GM23338 (cell line): ENCODE data around the gene MSH3. TPM values are rescaled to one million over a fixed set of nuclear protein-coding genes. Genes with fewer than 3 reads are reported as not detected.

Source experiments
- ATAC-seq: fragments of 200-7000 bp; cut with Tn5 transposase; 3 replicates; pipeline ENCODE4 v1.9.1; 2020
- DNase-seq: peaks from one replicate; pipeline ENCODE4 v3.0.0-alpha.2; 2015; ENCODE audit warnings: low spot score
- H2AFZ ChIP-seq: fragments of 200-600 bp; sonication (generic); 2 replicates; pipeline ENCODE4 v1.8.0; 2016; ENCODE audit warnings: antibody characterized with exemption, mild to moderate bottlenecking, moderate library complexity
- H3F3A ChIP-seq: fragments of 200-600 bp; sonication (generic); replicated peaks from 2 replicates; pipeline ENCODE4 v1.8.0; 2017; ENCODE audit warnings: antibody characterized with exemption, mixed run types, low read depth
- H3K27ac ChIP-seq: fragments of 200-600 bp; sonication (generic); 2 replicates; pipeline ENCODE4 v1.6.1; 2016; ENCODE audit warnings: low read depth
- H3K27me3 ChIP-seq: fragments of 200-600 bp; sonication (generic); 2 replicates; pipeline ENCODE4 v1.8.0; 2016; ENCODE audit warnings: mild to moderate bottlenecking, mixed run types, moderate library complexity; ENCODE audit not compliant: insufficient read depth
- H3K36me3 ChIP-seq: fragments of 200-600 bp; sonication (generic); 2 replicates; pipeline ENCODE4 v1.8.0; 2016; ENCODE audit warnings: mild to moderate bottlenecking; ENCODE audit not compliant: insufficient read depth
- H3K4me1 ChIP-seq: fragments of 200-600 bp; sonication (generic); 2 replicates; pipeline ENCODE4 v1.8.0; 2016; ENCODE audit warnings: mild to moderate bottlenecking, moderate library complexity; ENCODE audit not compliant: insufficient read depth
- H3K4me2 ChIP-seq: fragments of 200-600 bp; sonication (generic); 2 replicates; pipeline ENCODE4 v1.7.1; 2017; ENCODE audit warnings: mixed run types
- H3K4me3 ChIP-seq: fragments of 200-600 bp; sonication (generic); 2 replicates; pipeline ENCODE4 v1.6.1; 2016; ENCODE audit warnings: mixed run types
- H3K79me2 ChIP-seq: fragments of 200-600 bp; sonication (generic); replicated peaks from 2 replicates; pipeline ENCODE4 v1.8.0; 2017; ENCODE audit warnings: mild to moderate bottlenecking; ENCODE audit not compliant: insufficient read depth
- H3K9me2 ChIP-seq: fragments of 200-600 bp; sonication (generic); 2 replicates; pipeline ENCODE4 v1.8.0; 2017; ENCODE audit not compliant: insufficient read depth
- H4K20me1 ChIP-seq: fragments of 200-600 bp; sonication (generic); replicated peaks from 2 replicates; pipeline ENCODE4 v1.8.0; 2017; ENCODE audit warnings: mild to moderate bottlenecking; ENCODE audit not compliant: insufficient read depth
- H3K27ac Mint-ChIP-seq: 2 replicates; pipeline ENCODE4 v1.8.0; 2020; ENCODE audit warnings: inconsistent platforms, mild to moderate bottlenecking, moderate library complexity, mixed read lengths
- H3K27me3 Mint-ChIP-seq: 3 replicates; pipeline ENCODE4 v1.8.0; 2022; ENCODE audit warnings: low read depth, mild to moderate bottlenecking, moderate library complexity, mixed read lengths, inconsistent platforms; ENCODE audit not compliant: insufficient read depth, poor library complexity
- H3K36me3 Mint-ChIP-seq: 3 replicates; pipeline ENCODE4 v1.8.0; 2021; ENCODE audit warnings: low read depth, mild to moderate bottlenecking, inconsistent platforms, moderate library complexity, mixed read lengths
- H3K4me1 Mint-ChIP-seq: 3 replicates; pipeline ENCODE4 v1.8.0; 2020; ENCODE audit warnings: mild to moderate bottlenecking, inconsistent platforms, mixed read lengths
- H3K4me3 Mint-ChIP-seq: 3 replicates; pipeline ENCODE4 v1.8.0; 2021; ENCODE audit warnings: moderate library complexity, mild to moderate bottlenecking, inconsistent platforms, mixed read lengths
- H3K9me3 Mint-ChIP-seq: 3 replicates; pipeline ENCODE4 v1.8.0; 2020; ENCODE audit warnings: moderate library complexity, mild to moderate bottlenecking, inconsistent platforms, mixed read lengths
- CREB1 ChIP-seq: fragments of 250-450 bp; sonication (Bioruptor Pico); IDR thresholded peaks from 2 replicates; pipeline ENCODE4 v1.5.0; 2020; ENCODE audit warnings: low read depth, mild to moderate bottlenecking, moderate library complexity
- EZH2 ChIP-seq: fragments of 200-600 bp; sonication (generic); IDR thresholded peaks from one replicate; pipeline ENCODE4 v1.8.0; 2017; ENCODE audit warnings: antibody characterized with exemption, mild to moderate bottlenecking, low read depth; ENCODE audit not compliant: unreplicated experiment
- JUNB ChIP-seq: IDR thresholded peaks from one replicate; pipeline ENCODE4 v1.6.1; 2016; ENCODE audit warnings: antibody characterized with exemption; ENCODE audit not compliant: unreplicated experiment
- NANOG ChIP-seq: IDR thresholded peaks from 2 replicates; pipeline ENCODE4 v1.6.1; 2016; ENCODE audit warnings: antibody characterized with exemption, borderline replicate concordance
- POLR2AphosphoS5 ChIP-seq: IDR thresholded peaks from 2 replicates; pipeline ENCODE4 v1.6.1; 2016; ENCODE audit warnings: antibody characterized with exemption, low read depth
- STAT1 ChIP-seq: IDR thresholded peaks from one replicate; pipeline ENCODE4 v1.6.1; 2016; ENCODE audit warnings: antibody characterized with exemption; ENCODE audit not compliant: unreplicated experiment
- ZNF114 ChIP-seq: fragments of 250-450 bp; sonication (Bioruptor Pico); IDR thresholded peaks from 2 replicates; pipeline ENCODE4 v1.5.0; 2020; ENCODE audit warnings: mild to moderate bottlenecking, moderate library complexity
- ZNF331 ChIP-seq: fragments of 250-450 bp; sonication (Bioruptor Pico); IDR thresholded peaks from 2 replicates; pipeline ENCODE4 v1.5.0; 2020; ENCODE audit warnings: low read depth, mild to moderate bottlenecking, moderate library complexity
- polyA plus RNA-seq: library from polyadenylated mRNA; unstranded; fragments of >200 nt; fragmentation: Nextera tagmentation; extraction: Ambion mirVana; gene quantifications from 2 replicates; pipeline ENCODE4 v1.2.1, GENCODE V29; 2016
- total RNA-seq: library from RNA; depleted of rRNA; stranded (reverse); fragments of >200 nt; shearing (Covaris generic); gene quantifications from 2 replicates; pipeline ENCODE4 v1.2.3, GENCODE V29; 2014
- TF ChIP-seq, protein P1 (sequence below), 2 experiments: fragments of 200-600 bp in 1 of 2; sonication (generic) in 1 of 2; conservative IDR thresholded peaks; 2 replicates each; pipeline versions ENCODE4 v1.5.1 to v1.6.1; 2016 to 2017; ENCODE audit warnings: antibody characterized with exemption in 2 of 2, low read depth in 2 of 2, mild to moderate bottlenecking in 2 of 2, moderate library complexity in 1 of 2
- TF ChIP-seq, protein P2 (sequence below): IDR thresholded peaks from 2 replicates; pipeline ENCODE4 v1.6.1; 2016; ENCODE audit warnings: antibody characterized with exemption
- TF ChIP-seq, protein P3 (sequence below): IDR thresholded peaks from one replicate; pipeline ENCODE4 v1.6.1; 2018; ENCODE audit warnings: antibody characterized with exemption; ENCODE audit not compliant: unreplicated experiment

Gene MSH3
- total and polyA plus RNA-seq, 2 experiments from 2014 or later = 13.3 to 16.6 TPM

DNA sequence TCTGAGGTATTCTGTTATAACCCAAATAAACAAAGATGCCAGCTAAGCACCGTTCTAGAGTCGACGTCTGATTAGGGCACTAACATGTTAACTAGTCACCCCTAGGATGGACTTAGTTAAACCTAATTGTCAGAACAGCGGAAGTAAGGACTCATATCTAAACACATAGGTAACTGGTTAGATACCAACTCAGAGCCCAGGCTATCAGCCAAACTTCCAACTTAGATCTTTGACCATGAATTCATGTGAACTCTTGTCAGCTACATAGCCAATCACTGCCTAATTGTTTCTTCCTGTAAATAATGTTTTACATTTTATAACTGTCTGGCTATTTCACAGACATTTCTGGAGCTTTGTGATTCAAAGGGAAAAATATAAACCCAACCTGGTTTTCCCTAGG, 84.6 kb downstream of the MSH3 start:
- Histone ChIP-seq H3K27me3 (no peaks in the 10 kb centered on the region), H3K4me2 (no peak overlapping the region), H3K4me1 (peaks cover 5% of the 10 kb centered on the region; the same call in 1 of the 2 replicates), H3F3A (no peaks in the 10 kb centered on the region), H3K79me2 (no peaks in the 10 kb centered on the region), H2AFZ (no peak overlapping the region), H3K27ac (no peak overlapping the region), H3K9me2 (no peaks in the 10 kb centered on the region; the same call in 1 of the 2 replicates), H3K36me3 (peaks cover 2% of the 10 kb centered on the region; the same call in 1 of the 2 replicates), H3K4me3 (no peak overlapping the region), H4K20me1 (no peaks in the 10 kb centered on the region)
- TF ChIP-seq, protein P1, sequence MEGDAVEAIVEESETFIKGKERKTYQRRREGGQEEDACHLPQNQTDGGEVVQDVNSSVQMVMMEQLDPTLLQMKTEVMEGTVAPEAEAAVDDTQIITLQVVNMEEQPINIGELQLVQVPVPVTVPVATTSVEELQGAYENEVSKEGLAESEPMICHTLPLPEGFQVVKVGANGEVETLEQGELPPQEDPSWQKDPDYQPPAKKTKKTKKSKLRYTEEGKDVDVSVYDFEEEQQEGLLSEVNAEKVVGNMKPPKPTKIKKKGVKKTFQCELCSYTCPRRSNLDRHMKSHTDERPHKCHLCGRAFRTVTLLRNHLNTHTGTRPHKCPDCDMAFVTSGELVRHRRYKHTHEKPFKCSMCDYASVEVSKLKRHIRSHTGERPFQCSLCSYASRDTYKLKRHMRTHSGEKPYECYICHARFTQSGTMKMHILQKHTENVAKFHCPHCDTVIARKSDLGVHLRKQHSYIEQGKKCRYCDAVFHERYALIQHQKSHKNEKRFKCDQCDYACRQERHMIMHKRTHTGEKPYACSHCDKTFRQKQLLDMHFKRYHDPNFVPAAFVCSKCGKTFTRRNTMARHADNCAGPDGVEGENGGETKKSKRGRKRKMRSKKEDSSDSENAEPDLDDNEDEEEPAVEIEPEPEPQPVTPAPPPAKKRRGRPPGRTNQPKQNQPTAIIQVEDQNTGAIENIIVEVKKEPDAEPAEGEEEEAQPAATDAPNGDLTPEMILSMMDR (conservative IDR thresholded peaks at IDR 0.05; ENCODE audit: low read depth in 2 of 2) = no peak
- TF ChIP-seq ZNF114 (CRISPR knock-in tag) = no peak
- TF ChIP-seq EZH2 = no peak
- TF ChIP-seq, protein P2, sequence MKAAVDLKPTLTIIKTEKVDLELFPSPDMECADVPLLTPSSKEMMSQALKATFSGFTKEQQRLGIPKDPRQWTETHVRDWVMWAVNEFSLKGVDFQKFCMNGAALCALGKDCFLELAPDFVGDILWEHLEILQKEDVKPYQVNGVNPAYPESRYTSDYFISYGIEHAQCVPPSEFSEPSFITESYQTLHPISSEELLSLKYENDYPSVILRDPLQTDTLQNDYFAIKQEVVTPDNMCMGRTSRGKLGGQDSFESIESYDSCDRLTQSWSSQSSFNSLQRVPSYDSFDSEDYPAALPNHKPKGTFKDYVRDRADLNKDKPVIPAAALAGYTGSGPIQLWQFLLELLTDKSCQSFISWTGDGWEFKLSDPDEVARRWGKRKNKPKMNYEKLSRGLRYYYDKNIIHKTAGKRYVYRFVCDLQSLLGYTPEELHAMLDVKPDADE = no peak
- TF ChIP-seq, protein P3, sequence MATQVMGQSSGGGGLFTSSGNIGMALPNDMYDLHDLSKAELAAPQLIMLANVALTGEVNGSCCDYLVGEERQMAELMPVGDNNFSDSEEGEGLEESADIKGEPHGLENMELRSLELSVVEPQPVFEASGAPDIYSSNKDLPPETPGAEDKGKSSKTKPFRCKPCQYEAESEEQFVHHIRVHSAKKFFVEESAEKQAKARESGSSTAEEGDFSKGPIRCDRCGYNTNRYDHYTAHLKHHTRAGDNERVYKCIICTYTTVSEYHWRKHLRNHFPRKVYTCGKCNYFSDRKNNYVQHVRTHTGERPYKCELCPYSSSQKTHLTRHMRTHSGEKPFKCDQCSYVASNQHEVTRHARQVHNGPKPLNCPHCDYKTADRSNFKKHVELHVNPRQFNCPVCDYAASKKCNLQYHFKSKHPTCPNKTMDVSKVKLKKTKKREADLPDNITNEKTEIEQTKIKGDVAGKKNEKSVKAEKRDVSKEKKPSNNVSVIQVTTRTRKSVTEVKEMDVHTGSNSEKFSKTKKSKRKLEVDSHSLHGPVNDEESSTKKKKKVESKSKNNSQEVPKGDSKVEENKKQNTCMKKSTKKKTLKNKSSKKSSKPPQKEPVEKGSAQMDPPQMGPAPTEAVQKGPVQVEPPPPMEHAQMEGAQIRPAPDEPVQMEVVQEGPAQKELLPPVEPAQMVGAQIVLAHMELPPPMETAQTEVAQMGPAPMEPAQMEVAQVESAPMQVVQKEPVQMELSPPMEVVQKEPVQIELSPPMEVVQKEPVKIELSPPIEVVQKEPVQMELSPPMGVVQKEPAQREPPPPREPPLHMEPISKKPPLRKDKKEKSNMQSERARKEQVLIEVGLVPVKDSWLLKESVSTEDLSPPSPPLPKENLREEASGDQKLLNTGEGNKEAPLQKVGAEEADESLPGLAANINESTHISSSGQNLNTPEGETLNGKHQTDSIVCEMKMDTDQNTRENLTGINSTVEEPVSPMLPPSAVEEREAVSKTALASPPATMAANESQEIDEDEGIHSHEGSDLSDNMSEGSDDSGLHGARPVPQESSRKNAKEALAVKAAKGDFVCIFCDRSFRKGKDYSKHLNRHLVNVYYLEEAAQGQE = no peak
- TF ChIP-seq NANOG = no peak
- TF ChIP-seq CREB1 (CRISPR knock-in tag) = no peak
- no peak for TF ChIP-seq POLR2AphosphoS5
- TF ChIP-seq ZNF331 (CRISPR knock-in tag) = no peak
- H3K9me3 Mint-ChIP-seq = no peaks in the 10 kb centered on the region
- no peak for ATAC-seq
- no peak overlapping the region for H3K27ac Mint-ChIP-seq
- H3K27me3 Mint-ChIP-seq = no peaks in the 10 kb centered on the region
- DNase-seq = no peak
- peaks cover 23% of the 10 kb centered on the region; the same call in 2 of the 3 replicates for H3K36me3 Mint-ChIP-seq
- no peak overlapping the region for H3K4me3 Mint-ChIP-seq
- peaks cover 6% of the 10 kb centered on the region for H3K4me1 Mint-ChIP-seq

DNA sequence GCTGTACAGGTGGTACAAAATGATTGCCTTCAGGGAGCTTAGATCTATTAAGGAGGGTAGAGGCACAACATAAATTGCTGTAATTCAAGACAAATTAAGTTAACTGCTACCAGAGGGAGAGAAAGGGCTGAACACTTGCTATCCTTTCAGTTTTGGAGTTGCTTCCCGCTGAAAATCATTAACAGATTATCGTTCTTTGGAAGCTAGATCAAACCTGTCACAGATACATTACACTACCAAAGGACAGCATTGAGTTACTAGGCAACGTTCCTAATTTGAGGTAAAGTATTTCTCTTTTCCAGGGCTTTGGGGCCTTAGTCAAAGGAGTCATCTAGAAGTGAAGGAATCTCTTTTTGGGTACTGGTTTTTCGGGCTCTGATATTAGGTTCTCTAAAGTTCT, 85.0 kb downstream of the MSH3 start:
- Mint-ChIP-seq H3K27me3 (no peaks in the 10 kb centered on the region), H3K9me3 (no peaks in the 10 kb centered on the region), H3K4me1 (peaks cover 6% of the 10 kb centered on the region), H3K27ac (no peak overlapping the region), H3K36me3 (peaks cover 23% of the 10 kb centered on the region; the same call in 2 of the 3 replicates), H3K4me3 (no peak overlapping the region)
- H3F3A ChIP-seq = no peaks in the 10 kb centered on the region
- DNase-seq (no peak), ATAC-seq (no peak)
- no peaks in the 10 kb centered on the region for H3K79me2 ChIP-seq
- H3K9me2 ChIP-seq = no peaks in the 10 kb centered on the region; the same call in 1 of the 2 replicates
- peaks cover 5% of the 10 kb centered on the region; the same call in 1 of the 2 replicates for H3K36me3 ChIP-seq
- H3K27me3 ChIP-seq = no peaks in the 10 kb centered on the region
- no peak overlapping the region for H2AFZ ChIP-seq
- H3K27ac ChIP-seq = no peak overlapping the region
- H4K20me1 ChIP-seq = no peaks in the 10 kb centered on the region
- H3K4me3 ChIP-seq = no peak overlapping the region
- peaks cover 5% of the 10 kb centered on the region; the same call in 1 of the 2 replicates for H3K4me1 ChIP-seq
- H3K4me2 ChIP-seq = no peak overlapping the region
- TF ChIP-seq, protein P3 = no peak
- no peak for TF ChIP-seq POLR2AphosphoS5
- TF ChIP-seq CREB1 (CRISPR knock-in tag) = no peak
- TF ChIP-seq, protein P2 = no peak
- no peak for TF ChIP-seq STAT1
- no peak for TF ChIP-seq ZNF331 (CRISPR knock-in tag)
- no peak for TF ChIP-seq JUNB
